Measurements from ENCODE around the gene DOC2A. TPM values are rescaled to one million over a fixed set of nuclear protein-coding genes. Genes with fewer than 3 reads are reported as not detected.

Gene DOC2A
- total and polyA plus RNA-seq, 2 donors (not counting 1 experiment from before 2014, with no cell fraction given) = not detected

DNA sequence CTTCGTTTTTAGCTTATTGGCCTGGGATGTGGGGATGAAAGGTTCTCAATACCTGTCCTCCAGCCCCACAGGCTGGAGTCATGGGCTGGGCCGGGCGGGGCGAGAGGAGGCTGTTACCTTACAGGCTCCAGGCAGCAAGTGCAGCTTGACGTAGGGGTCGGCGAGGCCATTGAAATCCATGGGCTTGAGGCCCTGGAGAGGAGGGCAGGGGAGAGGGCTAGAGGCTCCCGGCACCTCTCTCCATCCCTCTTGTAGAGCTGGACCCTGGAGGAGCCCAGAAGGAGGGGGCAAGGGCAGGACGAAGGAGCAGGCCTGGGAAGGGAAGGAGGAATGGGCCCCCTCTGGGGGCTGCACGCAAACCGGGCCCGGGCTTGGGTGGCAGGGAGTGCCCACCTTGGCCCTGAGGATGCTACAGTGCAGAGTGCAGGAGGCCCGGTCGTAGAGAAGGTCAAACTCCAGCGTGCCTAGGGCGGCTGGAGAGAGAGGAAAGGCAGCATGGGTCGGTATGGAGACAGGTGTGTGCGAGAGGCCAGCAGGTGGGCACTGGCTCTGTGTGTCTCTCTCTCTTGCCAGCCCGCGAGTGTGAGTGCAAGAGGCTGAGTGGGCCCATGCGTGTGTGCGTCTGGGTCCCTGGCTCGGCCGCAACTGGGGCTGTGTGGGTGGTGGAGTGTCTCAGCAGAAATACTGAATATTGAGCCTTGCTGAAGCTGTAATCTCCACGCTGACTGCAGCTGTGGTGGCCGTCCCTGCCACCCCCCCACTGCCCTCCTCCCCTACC lies 1.6 kb downstream of the DOC2A start:
- ChIA-PET POLR2A (interaction anchor here (0.5 kb wide), 1 partner anchor 585 kb away, joined by 5 read pairs; no protein-coding TSS in a partner anchor), CTCF (interaction anchor here (3.2 kb wide), 1 partner anchor 310 kb away, joined by 17 read pairs; no protein-coding TSS in a partner anchor)
- WGBS (ENCODE audit: insufficient coverage) = 67% methylated on average over 21 of the region's 26 CpGs
- ATAC-seq (ENCODE audit: low read depth) (no peak), DNase-seq (no peak)
- no peak overlapping the region for H3K4me3 ChIP-seq (ENCODE audit: control extremely low read depth in 1 of 5, extremely low read depth in 1 of 5, insufficient read depth in 1 of 5, low read depth in 2 of 5, low read length in 4 of 5)
- no peak overlapping the region for H3K4me2 ChIP-seq (replicated peaks; ENCODE audit: low read depth, low read length, poor library complexity, severe bottlenecking)
- Mint-ChIP-seq H3K27me3 (peaks cover 17% of the 10 kb centered on the region), H3K9me3 (ENCODE audit: insufficient read depth) (no peaks in the 10 kb centered on the region), H3K4me1 (peaks cover 16% of the 10 kb centered on the region), H3K27ac (no peak overlapping the region), H3K4me3 (peak overlapping the region; percentile 32)
- peaks cover 0 to 29% (median 15%) of the 10 kb centered on the region in 4 experiments for H3K27me3 ChIP-seq (replicated peaks in 1 of 4; ENCODE audit: control extremely low read depth in 1 of 4, control insufficient read depth in 3 of 4, insufficient read depth in 4 of 4, low read length in 3 of 4)
- H3K9ac ChIP-seq (ENCODE audit: low read length) = no peak overlapping the region
- H3K27ac ChIP-seq (ENCODE audit: low read length in 2 of 2) = no peak overlapping the region
- peaks cover 25 to 29% of the 10 kb centered on the region in 2 donors for H3K4me1 ChIP-seq (ENCODE audit: control insufficient read depth in 2 of 2, insufficient read depth in 2 of 2, low read length in 2 of 2)
- no peaks in the 10 kb centered on the region for H4K20me1 ChIP-seq (ENCODE audit: control insufficient read depth, insufficient read depth, low read length, poor library complexity, severe bottlenecking)
- intact Hi-C loops (cut with micrococcal nuclease) = no loop called here
- H3K36me3 ChIP-seq (replicated peaks in 1 of 2; ENCODE audit: control extremely low read depth in 1 of 2, control insufficient read depth in 1 of 2, extremely low read depth in 1 of 2, insufficient read depth in 2 of 2, low read length in 1 of 2) = peaks cover 0 to 3% of the 10 kb centered on the region in 2 experiments
- no peak overlapping the region for H2AFZ ChIP-seq (ENCODE audit: insufficient read depth, low read depth, low read length, poor library complexity, severe bottlenecking)
- peaks cover 2% of the 10 kb centered on the region for H3K79me2 ChIP-seq (ENCODE audit: control insufficient read depth, insufficient read depth, low read length)
- TF ChIP-seq, protein P1, sequence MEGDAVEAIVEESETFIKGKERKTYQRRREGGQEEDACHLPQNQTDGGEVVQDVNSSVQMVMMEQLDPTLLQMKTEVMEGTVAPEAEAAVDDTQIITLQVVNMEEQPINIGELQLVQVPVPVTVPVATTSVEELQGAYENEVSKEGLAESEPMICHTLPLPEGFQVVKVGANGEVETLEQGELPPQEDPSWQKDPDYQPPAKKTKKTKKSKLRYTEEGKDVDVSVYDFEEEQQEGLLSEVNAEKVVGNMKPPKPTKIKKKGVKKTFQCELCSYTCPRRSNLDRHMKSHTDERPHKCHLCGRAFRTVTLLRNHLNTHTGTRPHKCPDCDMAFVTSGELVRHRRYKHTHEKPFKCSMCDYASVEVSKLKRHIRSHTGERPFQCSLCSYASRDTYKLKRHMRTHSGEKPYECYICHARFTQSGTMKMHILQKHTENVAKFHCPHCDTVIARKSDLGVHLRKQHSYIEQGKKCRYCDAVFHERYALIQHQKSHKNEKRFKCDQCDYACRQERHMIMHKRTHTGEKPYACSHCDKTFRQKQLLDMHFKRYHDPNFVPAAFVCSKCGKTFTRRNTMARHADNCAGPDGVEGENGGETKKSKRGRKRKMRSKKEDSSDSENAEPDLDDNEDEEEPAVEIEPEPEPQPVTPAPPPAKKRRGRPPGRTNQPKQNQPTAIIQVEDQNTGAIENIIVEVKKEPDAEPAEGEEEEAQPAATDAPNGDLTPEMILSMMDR (IDR thresholded peaks at IDR 0.05) = no peak
- no peak for TF ChIP-seq EZH2 (IDR thresholded peaks at IDR 0.05; ENCODE audit: borderline replicate concordance, insufficient read depth, low read depth, low read length, poor library complexity, severe bottlenecking)
- H3K9me3 ChIP-seq (ENCODE audit: control extremely low read depth in 1 of 3, control insufficient read depth in 2 of 3, insufficient read depth in 1 of 3, low read length in 2 of 3) = peaks cover 0 to 12% (median 0%) of the 10 kb centered on the region in 3 donors

DNA sequence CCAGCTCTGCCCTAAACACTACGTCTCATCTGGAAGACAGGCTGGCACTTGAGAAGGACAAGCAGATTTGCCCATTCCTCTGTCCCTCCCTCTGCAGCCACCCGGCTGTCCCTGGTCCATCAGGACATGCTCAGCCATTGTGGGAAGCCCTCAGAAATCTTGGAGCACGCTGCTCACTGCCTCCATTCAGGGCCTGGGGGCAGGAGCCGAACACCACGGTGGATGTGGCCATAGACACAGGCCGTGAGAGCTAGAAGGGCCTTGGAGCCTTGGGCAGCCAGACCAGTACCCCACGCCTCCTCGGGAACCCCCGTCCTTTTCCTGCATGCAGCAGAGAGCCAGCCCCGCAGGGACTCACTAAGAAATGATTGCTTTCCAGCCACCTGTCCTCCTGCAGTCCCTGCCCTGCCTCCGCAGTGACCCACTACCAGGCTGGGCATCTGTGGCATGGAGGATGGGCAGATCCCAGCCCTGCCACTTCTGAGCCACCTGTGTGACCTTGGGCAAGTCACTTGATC lies 3.4 kb downstream of the DOC2A start:
- H3K27me3 Mint-ChIP-seq = peaks cover 17% of the 10 kb centered on the region
- POLR2A ChIA-PET = no interaction called here
- Histone ChIP-seq H2AFZ (ENCODE audit: insufficient read depth, low read depth, low read length, poor library complexity, severe bottlenecking) (no peak overlapping the region), H3K9ac (ENCODE audit: low read length) (no peak overlapping the region), H3K4me1 (ENCODE audit: control insufficient read depth in 2 of 2, insufficient read depth in 2 of 2, low read length in 2 of 2) (peaks cover 25 to 29% of the 10 kb centered on the region in 2 donors), H3K79me2 (ENCODE audit: control insufficient read depth, insufficient read depth, low read length) (peaks cover 2% of the 10 kb centered on the region), H3K4me3 (ENCODE audit: control extremely low read depth in 1 of 5, extremely low read depth in 1 of 5, insufficient read depth in 1 of 5, low read depth in 2 of 5, low read length in 4 of 5) (no peak overlapping the region), H3K27ac (ENCODE audit: low read length in 2 of 2) (no peak overlapping the region), H4K20me1 (ENCODE audit: control insufficient read depth, insufficient read depth, low read length, poor library complexity, severe bottlenecking) (no peaks in the 10 kb centered on the region), H3K9me3 (ENCODE audit: control extremely low read depth in 1 of 3, control insufficient read depth in 2 of 3, insufficient read depth in 1 of 3, low read length in 2 of 3) (peaks cover 0 to 12% (median 0%) of the 10 kb centered on the region in 3 donors), H3K36me3 (replicated peaks in 1 of 2; ENCODE audit: control extremely low read depth in 1 of 2, control insufficient read depth in 1 of 2, extremely low read depth in 1 of 2, insufficient read depth in 2 of 2, low read length in 1 of 2) (peaks cover 0 to 6% of the 10 kb centered on the region in 2 experiments), H3K27me3 (replicated peaks in 1 of 4; ENCODE audit: control extremely low read depth in 1 of 4, control insufficient read depth in 3 of 4, insufficient read depth in 4 of 4, low read length in 3 of 4) (peaks cover 0 to 29% (median 15%) of the 10 kb centered on the region in 4 experiments), H3K4me2 (replicated peaks; ENCODE audit: low read depth, low read length, poor library complexity, severe bottlenecking) (no peak overlapping the region)
- 88% methylated on average over 11 of the region's 11 CpGs for WGBS (ENCODE audit: insufficient coverage)
- TF ChIP-seq, protein P1 (IDR thresholded peaks at IDR 0.05) = no peak
- no peak for TF ChIP-seq EZH2 (IDR thresholded peaks at IDR 0.05; ENCODE audit: borderline replicate concordance, insufficient read depth, low read depth, low read length, poor library complexity, severe bottlenecking)
- no peak overlapping the region for H3K4me3 Mint-ChIP-seq
- H3K9me3 Mint-ChIP-seq (ENCODE audit: insufficient read depth) = no peaks in the 10 kb centered on the region
- DNase-seq = no peak
- peaks cover 17% of the 10 kb centered on the region for H3K4me1 Mint-ChIP-seq
- ATAC-seq (ENCODE audit: low read depth) = no peak
- intact Hi-C loops (cut with micrococcal nuclease) = no loop called here
- H3K27ac Mint-ChIP-seq = no peak overlapping the region
- CTCF ChIA-PET = interaction anchor here (1.3 to 3.2 kb wide), 3 partner anchors 36 to 308 kb away, joined by 3 to 17 read pairs (median 3); partner anchors contain the start of gene TMEM219

Data from B cell (primary cell).